ENCODE measurements around the gene ZNF398. TPM values are rescaled to one million over a fixed set of nuclear protein-coding genes. Genes with fewer than 3 reads are reported as not detected.
"Not testable (repeated sequence)": the region's sequence is repeated elsewhere in the genome, so short reads cannot be mapped to it uniquely, and the experiment has no call there.

ZNF398 gene
- total RNA-seq, 1 donor from 2014 or later, result 15.3 TPM

DNA sequence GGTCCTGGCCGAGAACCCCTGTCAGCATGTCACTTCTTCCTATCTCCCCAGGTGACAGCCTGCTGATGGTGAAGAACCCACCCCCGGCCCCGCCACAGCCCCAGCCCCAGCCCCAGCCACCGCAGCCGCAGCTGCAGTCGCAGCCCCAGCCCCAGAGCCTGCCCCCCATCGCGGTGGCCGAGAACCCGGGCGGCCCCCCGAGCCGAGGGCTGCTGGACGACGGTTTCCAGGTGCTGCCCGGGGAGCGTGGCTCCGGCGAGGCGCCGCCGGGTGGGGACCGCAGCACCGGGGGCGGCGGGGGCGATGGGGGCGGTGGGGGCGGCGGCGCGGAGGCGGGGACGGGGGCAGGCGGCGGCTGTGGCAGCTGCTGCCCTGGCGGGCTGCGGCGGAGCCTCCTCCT lies 76.5 kb downstream of the ZNF398 start:
- intact Hi-C loops (cut with micrococcal nuclease), result no loop called here

DNA sequence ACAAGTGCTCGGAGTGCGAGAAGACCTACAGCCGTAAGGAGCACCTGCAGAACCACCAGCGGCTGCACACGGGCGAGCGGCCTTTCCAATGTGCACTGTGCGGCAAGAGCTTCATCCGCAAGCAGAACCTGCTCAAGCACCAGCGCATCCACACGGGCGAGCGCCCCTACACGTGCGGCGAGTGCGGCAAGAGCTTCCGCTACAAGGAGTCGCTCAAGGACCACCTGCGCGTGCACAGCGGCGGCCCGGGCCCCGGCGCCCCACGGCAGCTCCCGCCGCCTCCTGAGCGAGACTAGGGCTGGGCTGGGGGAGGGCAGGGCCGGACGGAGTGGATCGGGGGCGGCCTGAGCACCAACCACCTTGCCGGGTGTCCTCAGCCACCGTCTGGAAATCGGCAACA lies 77.1 kb downstream of the ZNF398 start:
- intact Hi-C loops (cut with micrococcal nuclease), result no loop called here

DNA sequence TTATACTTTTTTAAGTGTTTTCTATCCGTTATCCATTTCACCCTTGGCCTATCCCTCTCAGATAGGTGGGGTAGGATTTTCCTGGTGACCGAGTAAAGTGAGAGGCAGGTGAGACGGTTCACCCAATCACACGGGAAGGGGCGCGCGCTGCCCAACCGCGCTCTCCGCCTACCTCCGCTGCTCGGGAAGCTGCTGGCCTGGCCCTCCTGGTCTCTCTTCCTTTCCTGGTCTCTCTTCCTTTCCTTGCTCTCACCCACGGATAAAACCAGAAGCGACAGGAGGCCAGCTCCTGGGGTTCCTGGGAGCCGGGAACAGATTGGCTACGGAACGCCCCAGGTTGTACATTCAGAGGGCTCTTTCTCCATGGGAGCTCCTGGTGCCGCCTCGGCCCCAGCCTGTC lies 77.9 kb downstream of the ZNF398 start:
- intact Hi-C loops (cut with micrococcal nuclease), result no loop called here

DNA sequence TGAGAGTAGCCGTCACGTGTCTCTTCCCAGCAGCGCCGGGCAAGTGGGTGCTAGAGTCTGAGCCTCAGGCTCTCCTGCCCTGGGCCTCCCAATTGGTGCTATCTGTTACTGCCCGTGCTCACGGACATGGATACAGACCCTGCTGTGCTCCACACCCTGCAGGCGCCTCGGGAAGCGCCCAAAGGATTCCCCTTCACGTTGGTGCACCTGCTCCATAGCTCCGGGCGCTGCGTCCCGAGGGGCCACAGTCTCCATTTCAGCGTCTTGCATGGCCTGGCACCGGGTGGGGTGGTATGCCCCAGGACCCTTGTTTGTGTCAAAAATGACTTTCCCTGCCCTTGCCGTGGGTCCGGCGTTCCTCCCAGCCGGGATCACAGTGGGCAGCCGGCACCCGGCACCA lies 78.4 kb downstream of the ZNF398 start:
- intact Hi-C loops (cut with micrococcal nuclease), result no loop called here

DNA sequence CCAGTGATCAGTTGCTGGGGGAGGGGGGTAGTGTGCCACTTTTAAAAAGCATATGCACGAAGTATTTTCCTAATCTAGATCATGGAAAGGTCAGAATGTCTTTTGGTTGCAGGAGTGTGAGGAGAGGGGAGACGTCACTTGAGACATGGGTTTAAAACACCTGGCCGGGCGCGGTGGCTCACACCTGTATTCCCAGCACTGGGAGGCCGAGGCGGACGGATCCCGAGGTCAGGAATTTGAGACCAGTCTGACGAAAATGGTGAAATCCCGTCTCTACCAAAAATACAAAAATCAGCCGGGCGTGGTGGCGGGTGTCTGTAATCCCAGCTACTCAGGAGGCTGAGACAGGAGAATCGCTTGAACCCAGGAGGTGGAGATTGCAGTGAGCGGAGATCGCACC lies 79.1 kb downstream of the ZNF398 start:
- intact Hi-C loops (cut with micrococcal nuclease), result not testable (repeated sequence)

DNA sequence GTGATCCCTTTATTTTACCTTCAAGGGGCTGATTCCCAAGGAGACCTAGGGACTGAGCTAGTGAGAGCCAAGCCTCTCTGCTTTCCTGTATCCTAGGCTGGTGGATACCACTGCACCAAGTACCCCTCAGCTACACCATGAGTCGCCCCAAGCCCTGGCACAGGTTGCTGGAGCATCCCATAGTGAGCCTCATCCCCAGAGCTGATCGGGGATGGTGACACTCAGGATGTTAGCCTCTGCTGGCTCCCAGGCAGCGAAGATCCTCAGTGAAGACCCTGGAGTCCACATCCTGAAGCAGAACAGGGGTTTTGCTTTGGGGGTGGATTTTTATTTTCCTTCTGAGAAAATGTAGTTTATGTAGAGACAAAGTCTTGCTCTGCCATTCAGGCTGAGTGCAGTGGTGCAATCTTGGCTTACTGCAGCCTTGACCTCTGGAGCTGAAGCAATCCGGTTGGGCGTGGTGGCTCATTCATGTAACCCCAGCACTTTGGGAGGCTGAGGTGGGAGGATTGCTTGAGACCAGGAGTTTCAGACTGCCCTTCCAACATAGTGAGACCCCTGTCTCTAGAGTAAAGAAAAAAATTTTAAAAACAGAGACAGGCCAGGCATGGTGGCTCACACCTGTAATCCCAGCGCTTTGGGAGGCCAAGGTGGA lies 79.7 kb downstream of the ZNF398 start:
- intact Hi-C loops (cut with micrococcal nuclease), result no loop called here

DNA sequence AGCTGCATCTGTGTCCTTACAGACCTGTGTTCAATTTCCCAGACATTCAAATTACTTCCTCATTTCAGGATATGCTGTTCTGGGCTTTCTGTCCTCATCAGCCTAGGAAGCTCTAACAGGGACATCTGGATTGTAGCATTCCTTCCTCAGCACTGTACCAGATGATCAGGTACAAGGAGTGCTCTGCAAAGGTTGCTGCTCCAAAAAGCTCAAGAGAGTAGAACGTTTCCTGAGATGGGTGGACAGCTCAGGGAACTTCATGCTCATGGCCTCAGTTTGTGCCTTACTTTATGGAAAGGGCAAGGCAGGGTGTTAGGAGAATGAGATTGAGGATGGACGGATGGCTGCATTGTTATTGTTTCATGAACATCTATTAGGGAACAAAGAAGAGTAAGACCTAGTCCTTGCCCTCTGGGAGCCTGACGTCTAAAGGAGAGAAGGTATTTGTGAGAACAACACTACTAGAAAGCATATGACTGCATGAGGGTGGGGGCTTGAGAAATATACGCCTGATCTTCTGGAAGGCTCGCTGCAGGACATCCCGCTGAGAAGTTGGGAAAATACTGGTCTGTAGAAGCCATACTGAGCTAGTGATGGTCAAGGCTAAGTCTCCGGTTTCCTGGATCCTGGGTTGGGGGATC lies 81.7 kb downstream of the ZNF398 start:
- intact Hi-C loops (cut with micrococcal nuclease), result no loop called here

DNA sequence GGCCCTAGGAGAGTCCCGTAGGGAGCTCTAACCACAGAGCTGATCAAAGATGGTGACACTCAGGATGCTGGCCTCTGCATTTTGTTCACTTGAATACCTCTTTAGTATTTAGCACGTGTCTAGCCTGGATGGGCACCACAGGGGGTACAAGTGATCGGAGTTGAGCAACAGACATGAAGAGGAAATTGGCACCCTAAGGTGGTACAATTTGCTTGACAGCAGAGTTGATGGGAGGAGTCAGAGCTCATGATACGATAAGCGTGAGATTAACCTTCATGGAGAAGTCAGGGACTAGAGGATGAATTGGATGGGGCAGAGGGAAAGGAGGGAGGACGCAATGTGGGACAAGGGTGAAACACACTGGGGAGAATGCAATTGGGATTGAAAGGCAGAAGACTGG lies 82.3 kb downstream of the ZNF398 start:
- intact Hi-C loops (cut with micrococcal nuclease), result no loop called here

DNA sequence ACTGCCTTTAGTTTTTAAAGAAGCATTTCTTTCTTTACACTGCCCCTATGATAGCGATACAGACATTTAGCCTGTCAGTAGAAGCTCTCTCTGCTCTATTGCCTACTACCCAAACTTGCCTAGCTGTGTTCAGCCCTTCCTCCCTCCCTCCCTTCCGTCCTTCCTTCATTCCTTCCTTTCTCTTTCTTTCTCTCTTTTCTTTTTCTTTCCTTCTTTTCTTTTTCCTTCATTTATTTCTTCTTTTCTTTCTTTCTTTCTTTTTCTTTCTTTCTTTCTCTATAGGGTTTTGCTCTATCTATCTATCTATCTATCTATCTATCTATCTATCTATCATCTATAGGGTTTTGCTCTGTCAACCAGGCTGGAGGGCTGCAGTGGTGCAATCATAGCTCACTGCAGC lies 85.1 kb downstream of the ZNF398 start:
- intact Hi-C loops (cut with micrococcal nuclease), result no loop called here

Other genes with a start within 250 kb of the ZNF398 start
- gene PDIA4, start 118.9 kb upstream of the ZNF398 start, total RNA-seq, result 159 and 163 TPM in 2 replicates
- gene ZNF786, start 56.7 kb upstream of the ZNF398 start, total RNA-seq, result 9.9 and 10.5 TPM in 2 replicates
- 1.2 and 1.4 TPM in 2 replicates for gene ZNF425, start 21.1 kb upstream of the ZNF398 start, total RNA-seq
- 31.6 and 31.9 TPM in 2 replicates for gene ZNF282, start 48.1 kb downstream of the ZNF398 start, total RNA-seq
- 10.2 and 12.5 TPM in 2 replicates for gene ZNF212, start 92.2 kb downstream of the ZNF398 start, total RNA-seq
- gene ZNF783, start 114.7 kb downstream of the ZNF398 start, total RNA-seq, result 17.1 and 19.5 TPM in 2 replicates